Measurements from ENCODE around the gene OR52I1.

Gene OR52I1

DNA sequence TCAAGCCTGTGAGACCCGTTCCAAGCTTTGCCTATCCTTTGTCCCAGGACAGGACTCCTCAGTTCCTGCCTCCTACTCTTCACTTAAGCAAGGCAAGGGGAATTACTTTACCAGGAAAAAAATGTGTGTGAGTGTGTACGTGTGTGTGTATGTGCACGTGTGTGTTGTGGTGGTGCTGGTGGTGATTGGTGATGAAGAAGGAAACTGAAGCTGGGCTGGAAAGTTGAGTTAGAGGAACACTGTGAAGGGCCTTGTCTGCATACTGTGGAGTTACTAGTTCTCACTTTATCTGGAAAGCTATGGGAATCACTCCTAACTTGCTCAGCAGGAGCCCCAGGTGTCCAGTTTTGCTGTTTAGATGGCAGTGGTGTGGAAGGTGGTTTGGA is 43.8 kb downstream of the OR52I1 start:
- no peak for DNase-seq
- H3K4me3 ChIP-seq (ENCODE audit: low read depth, low read length): no peak overlapping the region
- no peaks in the 10 kb centered on the region for H3K9me3 ChIP-seq (ENCODE audit: severe bottlenecking)
- no peaks in the 10 kb centered on the region for H3K36me3 ChIP-seq
- TF ChIP-seq, protein P1, sequence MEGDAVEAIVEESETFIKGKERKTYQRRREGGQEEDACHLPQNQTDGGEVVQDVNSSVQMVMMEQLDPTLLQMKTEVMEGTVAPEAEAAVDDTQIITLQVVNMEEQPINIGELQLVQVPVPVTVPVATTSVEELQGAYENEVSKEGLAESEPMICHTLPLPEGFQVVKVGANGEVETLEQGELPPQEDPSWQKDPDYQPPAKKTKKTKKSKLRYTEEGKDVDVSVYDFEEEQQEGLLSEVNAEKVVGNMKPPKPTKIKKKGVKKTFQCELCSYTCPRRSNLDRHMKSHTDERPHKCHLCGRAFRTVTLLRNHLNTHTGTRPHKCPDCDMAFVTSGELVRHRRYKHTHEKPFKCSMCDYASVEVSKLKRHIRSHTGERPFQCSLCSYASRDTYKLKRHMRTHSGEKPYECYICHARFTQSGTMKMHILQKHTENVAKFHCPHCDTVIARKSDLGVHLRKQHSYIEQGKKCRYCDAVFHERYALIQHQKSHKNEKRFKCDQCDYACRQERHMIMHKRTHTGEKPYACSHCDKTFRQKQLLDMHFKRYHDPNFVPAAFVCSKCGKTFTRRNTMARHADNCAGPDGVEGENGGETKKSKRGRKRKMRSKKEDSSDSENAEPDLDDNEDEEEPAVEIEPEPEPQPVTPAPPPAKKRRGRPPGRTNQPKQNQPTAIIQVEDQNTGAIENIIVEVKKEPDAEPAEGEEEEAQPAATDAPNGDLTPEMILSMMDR (IDR thresholded peaks at IDR 0.05; ENCODE audit: low read depth, low read length): no peak
- no peak overlapping the region for H3K27ac ChIP-seq
- peaks cover 80% of the 10 kb centered on the region for H3K27me3 ChIP-seq (ENCODE audit: insufficient read depth, low read depth, severe bottlenecking)

DNA sequence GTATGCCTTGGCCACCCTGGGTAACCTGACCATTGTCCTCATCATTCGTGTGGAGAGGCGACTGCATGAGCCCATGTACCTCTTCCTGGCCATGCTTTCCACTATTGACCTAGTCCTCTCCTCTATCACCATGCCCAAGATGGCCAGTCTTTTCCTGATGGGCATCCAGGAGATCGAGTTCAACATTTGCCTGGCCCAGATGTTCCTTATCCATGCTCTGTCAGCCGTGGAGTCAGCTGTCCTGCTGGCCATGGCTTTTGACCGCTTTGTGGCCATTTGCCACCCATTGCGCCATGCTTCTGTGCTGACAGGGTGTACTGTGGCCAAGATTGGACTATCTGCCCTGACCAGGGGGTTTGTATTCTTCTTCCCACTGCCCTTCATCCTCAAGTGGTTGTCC is 46.1 kb downstream of the OR52I1 start:
- Histone ChIP-seq H3K9me3 (ENCODE audit: severe bottlenecking) (no peaks in the 10 kb centered on the region), H3K4me3 (ENCODE audit: low read depth, low read length) (no peak overlapping the region), H3K27ac (no peak overlapping the region), H3K36me3 (no peaks in the 10 kb centered on the region), H3K27me3 (ENCODE audit: insufficient read depth, low read depth, severe bottlenecking) (peaks cover 93% of the 10 kb centered on the region)
- DNase-seq: no peak
- TF ChIP-seq, protein P1 (IDR thresholded peaks at IDR 0.05; ENCODE audit: low read depth, low read length): no peak

DNA sequence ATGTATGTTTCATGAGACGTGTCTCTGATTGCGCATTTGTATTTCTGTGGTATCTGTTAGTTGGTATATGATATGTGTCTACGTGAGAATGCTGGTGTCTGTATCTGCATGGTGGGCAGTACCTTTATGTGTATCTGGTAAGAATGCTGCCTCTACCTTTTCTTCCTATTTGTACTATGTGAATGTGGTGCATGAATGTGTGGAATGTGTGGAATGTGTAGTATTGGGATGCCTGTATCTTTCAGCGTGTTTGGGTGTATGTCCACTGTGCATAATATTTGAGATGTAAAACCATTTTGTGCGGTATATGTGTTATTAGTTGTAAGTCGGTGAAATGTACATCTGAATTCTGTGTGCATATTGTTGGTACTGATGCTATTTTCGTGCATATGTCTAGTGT is 47.7 kb downstream of the OR52I1 start:
- H3K36me3 ChIP-seq: no peaks in the 10 kb centered on the region
- H3K27ac ChIP-seq: no peak overlapping the region
- H3K4me3 ChIP-seq (ENCODE audit: low read depth, low read length): no peak overlapping the region
- DNase-seq: no peak
- TF ChIP-seq, protein P1 (IDR thresholded peaks at IDR 0.05; ENCODE audit: low read depth, low read length): no peak
- H3K27me3 ChIP-seq (ENCODE audit: insufficient read depth, low read depth, severe bottlenecking): peaks cover 89% of the 10 kb centered on the region
- no peaks in the 10 kb centered on the region for H3K9me3 ChIP-seq (ENCODE audit: severe bottlenecking)

DNA sequence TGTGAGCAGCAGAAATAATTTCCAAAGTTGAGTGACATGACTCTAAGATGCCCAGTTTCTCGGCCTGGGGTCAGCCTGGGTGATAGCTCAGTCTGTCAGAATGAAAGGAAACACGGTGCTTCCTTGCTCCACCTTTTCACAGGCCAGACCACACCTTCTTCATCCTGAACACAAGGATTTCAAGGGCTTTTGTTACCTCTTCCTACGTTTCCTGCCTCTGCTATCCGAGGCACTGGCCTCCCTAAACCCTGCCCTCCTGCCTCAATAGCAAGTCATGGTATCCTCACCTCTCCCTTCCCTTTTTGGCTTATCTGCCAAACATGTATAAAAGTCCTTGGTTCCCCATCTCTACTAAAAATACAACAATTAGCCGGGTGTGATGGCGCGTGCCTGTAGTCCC is 48.2 kb downstream of the OR52I1 start:
- Histone ChIP-seq H3K4me3 (ENCODE audit: low read depth, low read length) (no peak overlapping the region), H3K9me3 (ENCODE audit: severe bottlenecking) (no peaks in the 10 kb centered on the region), H3K36me3 (no peaks in the 10 kb centered on the region), H3K27me3 (ENCODE audit: insufficient read depth, low read depth, severe bottlenecking) (peaks cover 86% of the 10 kb centered on the region), H3K27ac (no peak overlapping the region)
- no peak for DNase-seq
- TF ChIP-seq, protein P1 (IDR thresholded peaks at IDR 0.05; ENCODE audit: low read depth, low read length): no peak

DNA sequence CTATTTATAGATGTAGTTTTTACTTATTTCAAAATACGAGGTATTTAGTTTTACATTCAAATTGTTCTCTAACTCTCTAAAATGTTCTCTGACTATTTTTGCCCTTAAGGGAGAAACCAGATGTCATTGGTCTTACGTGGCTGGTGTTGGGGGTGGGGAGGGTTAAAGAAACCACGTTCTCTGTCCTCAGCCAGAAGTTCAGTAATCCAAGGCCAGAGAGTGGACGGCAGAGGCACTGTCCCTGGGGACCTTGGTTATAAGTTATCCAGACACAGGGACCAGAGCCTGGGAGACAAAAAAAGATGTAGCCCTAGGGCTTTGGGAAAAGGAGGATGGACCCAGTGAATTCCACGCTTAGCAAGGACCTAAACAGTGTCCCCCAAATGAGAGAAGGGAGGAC is 49.2 kb downstream of the OR52I1 start:
- TF ChIP-seq, protein P1 (IDR thresholded peaks at IDR 0.05; ENCODE audit: low read depth, low read length): no peak
- Histone ChIP-seq H3K27ac (no peak overlapping the region), H3K4me3 (ENCODE audit: low read depth, low read length) (no peak overlapping the region), H3K27me3 (ENCODE audit: insufficient read depth, low read depth, severe bottlenecking) (peaks cover 79% of the 10 kb centered on the region), H3K36me3 (no peaks in the 10 kb centered on the region), H3K9me3 (ENCODE audit: severe bottlenecking) (no peaks in the 10 kb centered on the region)
- no peak for DNase-seq

DNA sequence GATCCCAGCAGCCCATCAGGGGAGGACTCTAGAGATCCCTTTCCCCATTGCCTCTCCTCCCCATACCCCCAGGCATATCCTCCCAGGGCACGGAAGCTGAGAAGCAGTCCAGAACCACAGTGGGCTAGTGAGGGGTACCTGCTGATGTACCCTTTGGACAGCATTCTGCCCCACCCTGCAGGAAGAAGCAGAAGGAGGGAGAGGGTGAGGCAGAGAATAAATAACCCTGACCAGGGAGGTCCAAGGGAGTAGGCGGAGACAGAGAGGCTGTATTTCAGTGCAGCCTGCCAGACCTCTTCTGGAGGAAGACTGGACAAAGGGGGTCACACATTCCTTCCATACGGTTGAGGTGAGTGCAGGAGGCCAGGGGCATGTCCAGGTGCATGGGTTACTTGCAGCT is 49.8 kb downstream of the OR52I1 start, which contains the start of gene OR51E1:
TSS of gene OR51E1 (plus strand) at position 301 of the 400 bp plus-strand sequence. CDS start 8,545 bp downstream, outside the sequence.
- H3K36me3 ChIP-seq: no peaks in the 10 kb centered on the region
- H3K27ac ChIP-seq: no peak within 1 kb of the TSS
- H3K4me3 ChIP-seq (ENCODE audit: low read depth, low read length): no peak within 1 kb of the TSS
- H3K27me3 ChIP-seq (ENCODE audit: insufficient read depth, low read depth, severe bottlenecking): peaks cover 77% of the 10 kb centered on the region
- no peak for DNase-seq
- TF ChIP-seq, protein P1 (IDR thresholded peaks at IDR 0.05; ENCODE audit: low read depth, low read length): no peak
- no peaks in the 10 kb centered on the region for H3K9me3 ChIP-seq (ENCODE audit: severe bottlenecking)
